Cardiac fibroblast (primary cell): ENCODE data around the gene BCAP31.

Source experiments
- DNase-seq, 2 donors: peaks; one replicate each; pipeline versions ENCODE4 v3.0.0 to v3.0.0-alpha.2; 2010; ENCODE audit warnings: low read depth in 2 of 2
- H3K4me3 ChIP-seq, 2 donors: replicated peaks in 1 of 2; 1 replicate in 1 of 2; 2 replicates in 1 of 2; pipeline ENCODE4 v1.5.1; 2011; ENCODE audit warnings: low read depth in 2 of 2, low read length in 2 of 2, mild to moderate bottlenecking in 2 of 2, moderate library complexity in 1 of 2
- TF ChIP-seq, protein P1 (sequence below): IDR thresholded peaks from one replicate; pipeline ENCODE4 v1.5.1; 2011; ENCODE audit warnings: low read depth, mild to moderate bottlenecking, low read length, inconsistent platforms

Gene BCAP31

DNA sequence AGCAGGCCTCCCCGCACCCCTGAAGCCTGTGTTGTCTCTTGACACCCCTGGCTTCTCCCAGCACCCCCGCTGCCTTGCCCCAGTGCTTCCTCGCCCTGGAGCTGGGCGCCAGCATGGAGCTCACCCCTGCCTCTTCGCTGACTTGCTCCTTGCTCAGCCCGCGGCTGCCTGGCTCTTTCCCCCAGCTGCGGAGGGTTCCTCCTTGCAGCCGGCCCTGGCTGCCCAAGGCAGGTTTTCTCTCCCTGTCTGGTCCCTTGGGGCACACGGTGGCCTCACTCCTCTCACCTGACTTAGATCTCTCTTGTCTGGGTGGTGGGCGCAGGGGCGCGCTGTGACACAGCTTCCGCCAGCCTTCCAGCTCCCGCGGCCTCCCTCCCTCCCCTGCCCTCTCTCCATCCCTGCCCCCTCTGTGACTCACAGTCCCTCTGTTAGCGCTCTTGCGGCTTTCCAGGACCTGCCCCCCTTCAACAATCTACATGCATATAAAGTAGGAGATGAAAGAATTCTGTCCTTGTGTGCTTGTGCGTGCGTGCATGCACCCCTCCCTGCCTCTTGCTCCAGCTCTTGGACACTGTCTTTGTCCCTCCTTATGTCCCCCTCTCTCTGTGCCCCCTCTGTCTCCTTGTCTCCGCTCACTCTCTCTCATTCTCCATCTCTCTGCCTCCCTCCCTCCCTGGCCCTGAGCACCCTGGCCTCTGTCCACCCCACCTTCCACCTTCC is 42.1 kb upstream of the BCAP31 start:
- H3K4me3 ChIP-seq, result peak overlapping the region; percentile 19 to 50
- TF ChIP-seq, protein P1, sequence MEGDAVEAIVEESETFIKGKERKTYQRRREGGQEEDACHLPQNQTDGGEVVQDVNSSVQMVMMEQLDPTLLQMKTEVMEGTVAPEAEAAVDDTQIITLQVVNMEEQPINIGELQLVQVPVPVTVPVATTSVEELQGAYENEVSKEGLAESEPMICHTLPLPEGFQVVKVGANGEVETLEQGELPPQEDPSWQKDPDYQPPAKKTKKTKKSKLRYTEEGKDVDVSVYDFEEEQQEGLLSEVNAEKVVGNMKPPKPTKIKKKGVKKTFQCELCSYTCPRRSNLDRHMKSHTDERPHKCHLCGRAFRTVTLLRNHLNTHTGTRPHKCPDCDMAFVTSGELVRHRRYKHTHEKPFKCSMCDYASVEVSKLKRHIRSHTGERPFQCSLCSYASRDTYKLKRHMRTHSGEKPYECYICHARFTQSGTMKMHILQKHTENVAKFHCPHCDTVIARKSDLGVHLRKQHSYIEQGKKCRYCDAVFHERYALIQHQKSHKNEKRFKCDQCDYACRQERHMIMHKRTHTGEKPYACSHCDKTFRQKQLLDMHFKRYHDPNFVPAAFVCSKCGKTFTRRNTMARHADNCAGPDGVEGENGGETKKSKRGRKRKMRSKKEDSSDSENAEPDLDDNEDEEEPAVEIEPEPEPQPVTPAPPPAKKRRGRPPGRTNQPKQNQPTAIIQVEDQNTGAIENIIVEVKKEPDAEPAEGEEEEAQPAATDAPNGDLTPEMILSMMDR, result no peak
- peak; percentile 59 to 70 for DNase-seq

GRCh38 chrX:153765138-153766079 is 41.2 kb upstream of the BCAP31 start:
- TF ChIP-seq, protein P1, result no peak
- peak overlapping the region; percentile 19 to 50 for H3K4me3 ChIP-seq
- DNase-seq, result peak in 1 of 2 donors; percentile 21

GRCh38 chrX:153764786-153765137 is 40.6 kb upstream of the BCAP31 start:
- DNase-seq, result no peak
- peak overlapping the region; percentile 28 to 50 for H3K4me3 ChIP-seq

DNA sequence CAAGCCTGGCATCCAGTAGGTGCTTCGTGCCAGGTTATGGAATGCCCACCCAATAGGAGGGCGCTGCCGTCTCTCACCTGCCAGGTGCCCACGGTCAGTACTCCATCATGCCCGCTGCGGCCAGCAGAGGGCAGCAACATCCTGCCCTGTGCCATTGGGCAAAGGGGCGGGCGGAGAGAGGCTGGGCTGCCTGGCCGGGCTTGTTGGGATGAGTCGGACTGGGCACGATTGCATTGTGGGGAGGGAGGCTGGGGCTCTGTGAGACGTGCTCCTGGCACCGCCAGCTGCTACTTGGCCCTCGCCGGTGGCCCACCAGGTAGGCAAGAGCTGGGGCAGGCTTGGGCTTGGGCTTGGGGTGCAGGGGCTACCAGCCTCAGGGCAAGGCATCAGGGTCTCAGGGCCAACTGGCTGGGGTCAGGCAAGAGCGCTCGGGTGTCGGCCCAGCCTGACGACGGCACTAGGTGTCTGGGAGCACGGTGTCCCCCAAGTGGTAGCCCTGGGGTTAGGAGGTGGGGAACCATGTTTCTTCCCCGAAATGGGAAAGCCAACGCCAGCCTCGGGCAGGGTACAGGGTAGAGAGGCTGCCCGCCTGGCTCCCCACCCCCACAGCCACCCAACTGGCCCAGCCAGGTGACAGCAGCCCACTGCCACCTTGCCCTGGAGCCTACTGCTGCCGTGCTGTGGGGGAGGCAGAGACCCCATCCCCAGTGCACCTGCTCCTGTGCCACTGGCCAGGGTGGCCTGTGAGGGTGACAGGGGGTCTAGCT is 40.0 kb upstream of the BCAP31 start, which contains the start of gene PLXNB3:
Gene PLXNB3 (plus strand): TSS at position 261 of the 767 bp plus-strand sequence. CDS start 1,287 bp downstream, outside the sequence.
- H3K4me3 ChIP-seq, result peak within 1 kb of the TSS; percentile 28 to 50
- DNase-seq, result peak; percentile 72 to 74
- TF ChIP-seq, protein P1, result peak; percentile 85

More at GRCh38 chrX:153764786-153765137, 40.6 kb upstream of the BCAP31 start:
- TF ChIP-seq, protein P1, result no peak

GRCh38 chrX:153763298-153763932 is 39.2 kb upstream of the BCAP31 start:
- no peak for DNase-seq
- no peak overlapping the region for H3K4me3 ChIP-seq
- TF ChIP-seq, protein P1, result no peak
